ENCODE measurements around the gene MKRN1. TPM values are rescaled to one million over a fixed set of nuclear protein-coding genes. Genes with fewer than 3 reads are reported as not detected.
A peak's percentile ranks its signal among the peaks of the same experiment; 100 is the strongest.

The MKRN1 gene
- total RNA-seq, 4 donors from 2014 or later, result 66.6 to 122 (median 87.5) TPM

- no peaks in the 10 kb centered on the region for H3K9me3 ChIP-seq
- ATAC-seq, result no peak
- no peak for TF ChIP-seq EP300 (IDR thresholded peaks at IDR 0.05)
- TF ChIP-seq POLR2A (IDR thresholded peaks at IDR 0.05), result no peak
- no peak for TF ChIP-seq CTCF (IDR thresholded peaks at IDR 0.05)
- H3K4me3 ChIP-seq, result no peak overlapping the region
- H3K27me3 ChIP-seq, result no peaks in the 10 kb centered on the region
- no peaks in the 10 kb centered on the region for H3K4me1 ChIP-seq
- no peak overlapping the region for H3K27ac ChIP-seq
- H3K36me3 ChIP-seq, result no peaks in the 10 kb centered on the region
- WGBS, 2 donors (ENCODE audit: low coverage in 1 of 2), result 72 to 88% methylated on average over 2 of the region's 3 CpGs
Measured at GRCh38 chr7:140439359-140439758, 39.9 kb downstream of the MKRN1 start.

GRCh38 chr7:140435252-140435895 is 43.9 kb downstream of the MKRN1 start:
- Histone ChIP-seq H3K4me3 (peak overlapping the region in 1 of 2 donors; percentile 36), H3K9me3 (no peaks in the 10 kb centered on the region), H3K4me1 (no peaks in the 10 kb centered on the region), H3K36me3 (no peaks in the 10 kb centered on the region), H3K27ac (no peak overlapping the region), H3K27me3 (no peaks in the 10 kb centered on the region)
- 50% methylated on average over 19 of the region's 51 CpGs; no CpG with 5 or more reads in 1 of the 2 donors for WGBS, 2 donors (ENCODE audit: low coverage in 1 of 2)
- TF ChIP-seq CTCF (IDR thresholded peaks at IDR 0.05) (no peak), EP300 (IDR thresholded peaks at IDR 0.05) (no peak), POLR2A (IDR thresholded peaks at IDR 0.05) (no peak)
- no peak for ATAC-seq

GRCh38 chr7:140433396-140433795 is 45.9 kb downstream of the MKRN1 start:
- Histone ChIP-seq H3K9me3 (no peaks in the 10 kb centered on the region), H3K4me1 (no peaks in the 10 kb centered on the region), H3K27ac (no peak overlapping the region), H3K36me3 (no peaks in the 10 kb centered on the region), H3K27me3 (no peaks in the 10 kb centered on the region), H3K4me3 (no peak overlapping the region)
- TF ChIP-seq CTCF (IDR thresholded peaks at IDR 0.05), result no peak
- TF ChIP-seq POLR2A (IDR thresholded peaks at IDR 0.05), result no peak
- no peak for TF ChIP-seq POLR2AphosphoS5 (IDR thresholded peaks at IDR 0.05)
- TF ChIP-seq EP300 (IDR thresholded peaks at IDR 0.05), result no peak
- 56% methylated on average over 3 of the region's 3 CpGs; no CpG with 5 or more reads in 1 of the 2 donors for WGBS, 2 donors (ENCODE audit: low coverage in 1 of 2)
- ATAC-seq, result no peak

GRCh38 chr7:140426130-140426529 is 53.2 kb downstream of the MKRN1 start:
- ATAC-seq, result no peak
- Histone ChIP-seq H3K4me1 (no peaks in the 10 kb centered on the region), H3K4me3 (no peak overlapping the region), H3K9me3 (no peaks in the 10 kb centered on the region), H3K27me3 (no peaks in the 10 kb centered on the region), H3K36me3 (no peaks in the 10 kb centered on the region), H3K27ac (no peak overlapping the region)
- TF ChIP-seq CTCF (IDR thresholded peaks at IDR 0.05) (no peak), POLR2AphosphoS5 (IDR thresholded peaks at IDR 0.05) (no peak), POLR2A (IDR thresholded peaks at IDR 0.05) (no peak)
- 57% methylated on average over 3 of the region's 6 CpGs; no CpG with 5 or more reads in 1 of the 2 donors for WGBS, 2 donors (ENCODE audit: low coverage in 1 of 2)

- Histone ChIP-seq H3K27ac (no peak overlapping the region), H3K36me3 (no peaks in the 10 kb centered on the region), H3K9me3 (no peaks in the 10 kb centered on the region), H3K4me1 (no peaks in the 10 kb centered on the region), H3K4me3 (no peak overlapping the region), H3K27me3 (no peaks in the 10 kb centered on the region)
- TF ChIP-seq POLR2AphosphoS5 (IDR thresholded peaks at IDR 0.05) (no peak), CTCF (IDR thresholded peaks at IDR 0.05) (no peak), POLR2A (IDR thresholded peaks at IDR 0.05) (no peak), EP300 (IDR thresholded peaks at IDR 0.05) (no peak)
- 63 to 98% methylated on average over 3 to 7 of the region's 12 CpGs for WGBS, 2 donors (ENCODE audit: low coverage in 1 of 2)
- no peak for ATAC-seq
Measured at GRCh38 chr7:140425718-140426117, 53.6 kb downstream of the MKRN1 start.
